GM19025 (cell line): ENCODE measurements around the gene MMP10.
"Not testable (repeated sequence)": the region's sequence is repeated elsewhere in the genome, so short reads cannot be mapped to it uniquely, and the experiment has no call there.

Experiments
- ATAC-seq: cut with Tn5 transposase; IDR thresholded peaks from one replicate; pipeline ENCODE4 v1.9.1; 2021; ENCODE audit warnings: mild to moderate bottlenecking, low read depth, moderate library complexity; ENCODE audit not compliant: unreplicated experiment

MMP10 gene

GRCh38 chr11:102784380-102784779 lies 4.0 kb upstream of the MMP10 start:
- ATAC-seq: no peak

GRCh38 chr11:102783720-102784119 lies 3.3 kb upstream of the MMP10 start:
- no peak for ATAC-seq

- ATAC-seq: no peak
These were observed 2.6 kb upstream of the MMP10 start for GRCh38 chr11:102783016-102783415.

GRCh38 chr11:102781676-102782075 lies 1.2 kb upstream of the MMP10 start:
- no peak for ATAC-seq

- ATAC-seq: no peak
These were observed 4.0 kb downstream of the MMP10 start for GRCh38 chr11:102776454-102776853.

GRCh38 chr11:102773386-102773785 lies 7.0 kb downstream of the MMP10 start:
- ATAC-seq: no peak

- ATAC-seq: no peak
These were observed 9.1 kb downstream of the MMP10 start for GRCh38 chr11:102771351-102771750.

- no peak for ATAC-seq
These were observed 10.2 kb downstream of the MMP10 start for GRCh38 chr11:102770191-102770590.

- no peak for ATAC-seq
These were observed 12.6 kb downstream of the MMP10 start for GRCh38 chr11:102767800-102768199.

GRCh38 chr11:102763440-102763839 lies 17.0 kb downstream of the MMP10 start:
- ATAC-seq: no peak

- ATAC-seq: no peak
These were observed 18.1 kb downstream of the MMP10 start for GRCh38 chr11:102762361-102762767.

GRCh38 chr11:102761646-102762238 lies 18.7 kb downstream of the MMP10 start:
- ATAC-seq: no peak

GRCh38 chr11:102760344-102761035 lies 19.9 kb downstream of the MMP10 start:
- no peak for ATAC-seq

- no peak for ATAC-seq
These were observed 22.4 kb downstream of the MMP10 start for GRCh38 chr11:102757823-102758549.

GRCh38 chr11:102753267-102753666 lies 27.2 kb downstream of the MMP10 start:
- no peak for ATAC-seq

GRCh38 chr11:102751673-102752072 lies 28.8 kb downstream of the MMP10 start:
- no peak for ATAC-seq

- no peak for ATAC-seq
These were observed 31.2 kb downstream of the MMP10 start for GRCh38 chr11:102749101-102749722.

GRCh38 chr11:102746746-102747578 lies 33.5 kb downstream of the MMP10 start:
- not testable (repeated sequence) for ATAC-seq

- no peak for ATAC-seq
These were observed 45.8 kb downstream of the MMP10 start for GRCh38 chr11:102734650-102735049.

- ATAC-seq: peak; percentile 67
These were observed 47.1 kb downstream of the MMP10 start for GRCh38 chr11:102733232-102733875.
